ENCODE measurements around the gene IPPK. TPM values are rescaled to one million over a fixed set of nuclear protein-coding genes. Genes with fewer than 3 reads are reported as not detected.

The IPPK gene, protein sequence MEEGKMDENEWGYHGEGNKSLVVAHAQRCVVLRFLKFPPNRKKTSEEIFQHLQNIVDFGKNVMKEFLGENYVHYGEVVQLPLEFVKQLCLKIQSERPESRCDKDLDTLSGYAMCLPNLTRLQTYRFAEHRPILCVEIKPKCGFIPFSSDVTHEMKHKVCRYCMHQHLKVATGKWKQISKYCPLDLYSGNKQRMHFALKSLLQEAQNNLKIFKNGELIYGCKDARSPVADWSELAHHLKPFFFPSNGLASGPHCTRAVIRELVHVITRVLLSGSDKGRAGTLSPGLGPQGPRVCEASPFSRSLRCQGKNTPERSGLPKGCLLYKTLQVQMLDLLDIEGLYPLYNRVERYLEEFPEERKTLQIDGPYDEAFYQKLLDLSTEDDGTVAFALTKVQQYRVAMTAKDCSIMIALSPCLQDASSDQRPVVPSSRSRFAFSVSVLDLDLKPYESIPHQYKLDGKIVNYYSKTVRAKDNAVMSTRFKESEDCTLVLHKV
- total RNA-seq (2021; ENCODE audit: unreplicated experiment) (5.4 TPM), Bru-seq, nascent RNA (percentile 64 among the genes with signal in this experiment), BruChase-seq, experiment 1, labeled RNA remaining after a 2-hour chase (percentile 65 among the genes with signal in this experiment), BruChase-seq, experiment 2, labeled RNA remaining after a 6-hour chase (percentile 58 among the genes with signal in this experiment)
- 5.0 TPM for polyA plus RNA-seq (2012; ENCODE audit: insufficient read length)
- long read RNA-seq, full-length matches to known transcripts: 11 of 25 reads
- long read RNA-seq, partial matches to known transcripts: 8 of 25 reads
- long read RNA-seq, other reads (novel, unspliced or antisense): 6 of 25 reads

DNA sequence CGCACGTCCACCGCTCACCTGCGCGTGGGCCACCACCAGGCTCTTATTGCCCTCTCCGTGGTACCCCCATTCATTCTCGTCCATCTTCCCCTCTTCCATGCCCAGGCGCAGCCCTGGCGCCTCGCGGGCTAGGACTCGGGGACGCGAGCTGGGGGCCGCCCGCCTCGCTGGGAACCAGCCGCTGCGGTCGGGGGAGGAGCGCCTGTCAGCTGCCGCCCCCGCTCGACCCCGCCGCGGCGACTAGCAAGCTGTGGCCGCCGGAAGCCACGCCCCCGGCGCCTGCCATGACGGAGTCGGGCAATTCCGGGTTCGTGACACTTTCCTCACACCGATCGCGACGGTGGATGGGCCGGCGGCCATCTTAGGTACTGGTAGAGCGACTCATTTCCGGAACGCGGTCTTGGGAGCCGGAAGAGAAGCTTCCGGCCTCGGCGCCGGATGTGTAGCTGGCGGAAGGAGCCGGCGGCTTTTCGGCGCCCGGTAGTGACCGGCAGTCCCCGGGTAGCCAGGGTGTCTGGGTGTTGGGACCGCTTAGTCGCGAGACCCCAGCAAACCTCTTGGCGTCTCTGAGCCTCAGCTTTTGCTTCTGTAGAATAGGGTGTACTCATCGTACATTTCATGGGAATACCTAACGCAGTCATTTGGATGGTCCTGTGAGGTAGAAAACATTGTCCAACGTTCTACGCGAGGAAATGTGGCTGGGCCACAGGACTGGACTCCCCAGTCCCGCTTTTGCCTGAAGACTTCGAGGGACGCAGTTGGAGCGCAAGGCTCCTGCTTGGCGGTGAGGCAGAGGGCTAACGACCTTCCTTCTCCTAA is at the start of gene IPPK:
Gene IPPK (minus strand): TSS at position 242 of the 819 bp plus-strand sequence. CDS start 143 bp downstream, at position 99.
- Histone ChIP-seq H3K27ac (ENCODE audit: low read length) (peak within 1 kb of the TSS; percentile 96), H3K36me3 (ENCODE audit: control insufficient read depth, insufficient read depth, low read length) (peaks cover 6% of the 10 kb centered on the region; the same call in 1 of the 2 replicates), H3K9me3 (ENCODE audit: control insufficient read depth, insufficient read depth, low read depth, low read length) (no peaks in the 10 kb centered on the region), H3K4me3 (ENCODE audit: low read depth in 2 of 2, low read length in 2 of 2) (peak within 1 kb of the TSS; percentile 92 to 98), H3K27me3 (ENCODE audit: control insufficient read depth, insufficient read depth, low read length) (no peaks in the 10 kb centered on the region), H3K4me1 (ENCODE audit: control insufficient read depth, insufficient read depth, low read length) (peaks cover 5% of the 10 kb centered on the region; the same call in 1 of the 2 replicates)
- ChIA-PET POLR2A (interaction anchor here (0.6 kb wide), 1 partner anchor 107 kb away, joined by 7 read pairs; no protein-coding TSS in a partner anchor), CTCF (interaction anchor here (1.3 kb wide), 1 partner anchor 121 kb away, joined by 4 read pairs; no protein-coding TSS in a partner anchor)
- intact Hi-C loops (cut with micrococcal nuclease; ENCODE audit: unreplicated experiment): no loop called here
- TSS peak; percentile 97 for BruUV-seq (replicated peaks)
- TF ChIP-seq POLR2AphosphoS5 (IDR thresholded peaks at IDR 0.05; ENCODE audit: low read depth, low read length) (peak; percentile 73), TCF7L2 (IDR thresholded peaks at IDR 0.05; ENCODE audit: low read depth, low read length) (peak; percentile 62; the same call in 1 of the 2 replicates), SIN3A (IDR thresholded peaks at IDR 0.05; ENCODE audit: borderline replicate concordance, insufficient read depth, low read depth, low read length) (no peak)
- TF ChIP-seq, protein P1, sequence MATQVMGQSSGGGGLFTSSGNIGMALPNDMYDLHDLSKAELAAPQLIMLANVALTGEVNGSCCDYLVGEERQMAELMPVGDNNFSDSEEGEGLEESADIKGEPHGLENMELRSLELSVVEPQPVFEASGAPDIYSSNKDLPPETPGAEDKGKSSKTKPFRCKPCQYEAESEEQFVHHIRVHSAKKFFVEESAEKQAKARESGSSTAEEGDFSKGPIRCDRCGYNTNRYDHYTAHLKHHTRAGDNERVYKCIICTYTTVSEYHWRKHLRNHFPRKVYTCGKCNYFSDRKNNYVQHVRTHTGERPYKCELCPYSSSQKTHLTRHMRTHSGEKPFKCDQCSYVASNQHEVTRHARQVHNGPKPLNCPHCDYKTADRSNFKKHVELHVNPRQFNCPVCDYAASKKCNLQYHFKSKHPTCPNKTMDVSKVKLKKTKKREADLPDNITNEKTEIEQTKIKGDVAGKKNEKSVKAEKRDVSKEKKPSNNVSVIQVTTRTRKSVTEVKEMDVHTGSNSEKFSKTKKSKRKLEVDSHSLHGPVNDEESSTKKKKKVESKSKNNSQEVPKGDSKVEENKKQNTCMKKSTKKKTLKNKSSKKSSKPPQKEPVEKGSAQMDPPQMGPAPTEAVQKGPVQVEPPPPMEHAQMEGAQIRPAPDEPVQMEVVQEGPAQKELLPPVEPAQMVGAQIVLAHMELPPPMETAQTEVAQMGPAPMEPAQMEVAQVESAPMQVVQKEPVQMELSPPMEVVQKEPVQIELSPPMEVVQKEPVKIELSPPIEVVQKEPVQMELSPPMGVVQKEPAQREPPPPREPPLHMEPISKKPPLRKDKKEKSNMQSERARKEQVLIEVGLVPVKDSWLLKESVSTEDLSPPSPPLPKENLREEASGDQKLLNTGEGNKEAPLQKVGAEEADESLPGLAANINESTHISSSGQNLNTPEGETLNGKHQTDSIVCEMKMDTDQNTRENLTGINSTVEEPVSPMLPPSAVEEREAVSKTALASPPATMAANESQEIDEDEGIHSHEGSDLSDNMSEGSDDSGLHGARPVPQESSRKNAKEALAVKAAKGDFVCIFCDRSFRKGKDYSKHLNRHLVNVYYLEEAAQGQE (IDR thresholded peaks at IDR 0.05; ENCODE audit: insufficient read depth in 1 of 2, low read depth in 2 of 2, low read length in 1 of 2): 0 out of 4 replicates have a peak, but pooled peaks of 1 of the 2 experiments have one; percentile 11
- TF ChIP-seq, protein P2, sequence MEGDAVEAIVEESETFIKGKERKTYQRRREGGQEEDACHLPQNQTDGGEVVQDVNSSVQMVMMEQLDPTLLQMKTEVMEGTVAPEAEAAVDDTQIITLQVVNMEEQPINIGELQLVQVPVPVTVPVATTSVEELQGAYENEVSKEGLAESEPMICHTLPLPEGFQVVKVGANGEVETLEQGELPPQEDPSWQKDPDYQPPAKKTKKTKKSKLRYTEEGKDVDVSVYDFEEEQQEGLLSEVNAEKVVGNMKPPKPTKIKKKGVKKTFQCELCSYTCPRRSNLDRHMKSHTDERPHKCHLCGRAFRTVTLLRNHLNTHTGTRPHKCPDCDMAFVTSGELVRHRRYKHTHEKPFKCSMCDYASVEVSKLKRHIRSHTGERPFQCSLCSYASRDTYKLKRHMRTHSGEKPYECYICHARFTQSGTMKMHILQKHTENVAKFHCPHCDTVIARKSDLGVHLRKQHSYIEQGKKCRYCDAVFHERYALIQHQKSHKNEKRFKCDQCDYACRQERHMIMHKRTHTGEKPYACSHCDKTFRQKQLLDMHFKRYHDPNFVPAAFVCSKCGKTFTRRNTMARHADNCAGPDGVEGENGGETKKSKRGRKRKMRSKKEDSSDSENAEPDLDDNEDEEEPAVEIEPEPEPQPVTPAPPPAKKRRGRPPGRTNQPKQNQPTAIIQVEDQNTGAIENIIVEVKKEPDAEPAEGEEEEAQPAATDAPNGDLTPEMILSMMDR (IDR thresholded peaks at IDR 0.05): no peak
- ATAC-seq: peak; percentile 96
- in situ Hi-C loops (cut with HindIII; ENCODE audit: low pct_unique_long_range_greater_than_20kb, low sequenced_read_pairs): no loop called here
- peak; percentile 76 for DNase-seq (ENCODE audit: low read depth, low spot score)

DNA sequence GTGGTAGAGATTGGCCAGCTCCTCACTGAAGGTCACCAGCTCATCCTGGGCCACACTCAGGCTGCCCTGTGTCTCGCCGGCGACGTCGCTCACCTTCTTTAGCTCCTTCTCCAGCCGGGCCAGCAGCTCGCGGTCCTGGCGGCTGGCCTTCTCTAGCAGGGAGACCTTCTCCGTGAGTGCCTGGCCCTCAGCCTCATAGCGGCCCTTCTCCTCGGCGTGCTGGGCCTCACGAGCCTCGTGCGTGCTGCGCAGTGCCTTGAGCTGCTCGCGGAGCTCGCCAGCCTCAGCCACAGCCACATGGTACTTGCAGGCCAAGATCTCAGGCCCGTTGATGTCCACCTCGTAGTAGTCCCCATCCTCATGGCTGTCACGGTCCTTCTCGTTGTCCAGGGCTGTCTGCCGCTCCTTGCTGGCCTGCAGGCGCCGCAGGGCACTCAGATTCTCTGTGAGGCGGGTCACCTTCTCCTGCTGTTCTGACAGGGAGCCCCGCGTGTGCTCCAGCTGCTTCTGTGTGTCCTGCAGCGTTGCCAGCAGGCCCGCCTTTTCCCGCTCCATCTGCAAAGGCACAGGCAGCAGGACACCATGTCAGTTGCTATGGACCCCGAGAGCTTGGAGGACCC is 49.2 kb upstream of the IPPK start:
- BruUV-seq (replicated peaks): no TSS peak
- no peak overlapping the region for H3K27ac ChIP-seq (ENCODE audit: low read length)
- ChIA-PET POLR2A (no interaction called here), CTCF (no interaction called here)
- ATAC-seq (no peak), DNase-seq (ENCODE audit: low read depth, low spot score) (no peak)
- H3K27me3 ChIP-seq (ENCODE audit: control insufficient read depth, insufficient read depth, low read length): no peaks in the 10 kb centered on the region
- H3K36me3 ChIP-seq (ENCODE audit: control insufficient read depth, insufficient read depth, low read length): no peaks in the 10 kb centered on the region
- no peak overlapping the region for H3K4me3 ChIP-seq (ENCODE audit: low read depth in 2 of 2, low read length in 2 of 2)
- H3K9me3 ChIP-seq (ENCODE audit: control insufficient read depth, insufficient read depth, low read depth, low read length): no peaks in the 10 kb centered on the region
- TF ChIP-seq, protein P1 (IDR thresholded peaks at IDR 0.05; ENCODE audit: insufficient read depth in 1 of 2, low read depth in 2 of 2, low read length in 1 of 2): no peak
- TF ChIP-seq POLR2AphosphoS5 (IDR thresholded peaks at IDR 0.05; ENCODE audit: low read depth, low read length) (no peak), TCF7L2 (IDR thresholded peaks at IDR 0.05; ENCODE audit: low read depth, low read length) (no peak), SIN3A (IDR thresholded peaks at IDR 0.05; ENCODE audit: borderline replicate concordance, insufficient read depth, low read depth, low read length) (no peak)
- TF ChIP-seq, protein P2 (IDR thresholded peaks at IDR 0.05): no peak
- intact Hi-C loops (cut with micrococcal nuclease; ENCODE audit: unreplicated experiment) (no loop called here), in situ Hi-C loops (cut with HindIII; ENCODE audit: low pct_unique_long_range_greater_than_20kb, low sequenced_read_pairs) (no loop called here)
- no peaks in the 10 kb centered on the region for H3K4me1 ChIP-seq (ENCODE audit: control insufficient read depth, insufficient read depth, low read length)
